ENCODE data around the gene SPATS2.
"Not testable (repeated sequence)": the region's sequence is repeated elsewhere in the genome, so short reads cannot be mapped to it uniquely, and the experiment has no call there.

The SPATS2 gene

DNA sequence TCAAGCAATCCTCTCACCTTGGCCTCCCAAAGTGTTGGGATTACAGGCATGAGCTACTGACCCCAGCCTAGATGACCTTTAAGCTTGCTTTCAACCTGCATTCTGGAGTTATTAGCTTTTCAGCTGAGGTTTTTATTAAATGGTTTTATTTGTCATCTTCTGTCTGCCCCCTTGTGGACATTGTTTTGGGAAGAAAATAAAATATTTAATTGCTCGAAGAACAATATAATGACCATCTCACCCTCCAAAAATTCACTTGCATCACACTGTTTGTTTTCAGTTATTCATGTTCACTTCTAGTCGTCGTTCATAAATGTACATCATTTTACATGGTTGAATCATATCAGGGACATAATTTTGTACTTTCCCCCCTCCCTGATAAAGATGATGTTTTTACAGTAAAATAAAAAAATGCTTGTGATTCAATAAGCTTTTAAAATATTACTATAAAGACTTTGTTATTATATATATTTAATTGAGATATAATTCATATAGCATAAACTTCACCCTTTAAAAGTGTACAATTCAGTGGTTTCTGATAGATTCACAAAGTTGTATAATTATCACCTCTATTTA, 10.1 kb upstream of the SPATS2 start:
- DNase-seq, result no peak

DNA sequence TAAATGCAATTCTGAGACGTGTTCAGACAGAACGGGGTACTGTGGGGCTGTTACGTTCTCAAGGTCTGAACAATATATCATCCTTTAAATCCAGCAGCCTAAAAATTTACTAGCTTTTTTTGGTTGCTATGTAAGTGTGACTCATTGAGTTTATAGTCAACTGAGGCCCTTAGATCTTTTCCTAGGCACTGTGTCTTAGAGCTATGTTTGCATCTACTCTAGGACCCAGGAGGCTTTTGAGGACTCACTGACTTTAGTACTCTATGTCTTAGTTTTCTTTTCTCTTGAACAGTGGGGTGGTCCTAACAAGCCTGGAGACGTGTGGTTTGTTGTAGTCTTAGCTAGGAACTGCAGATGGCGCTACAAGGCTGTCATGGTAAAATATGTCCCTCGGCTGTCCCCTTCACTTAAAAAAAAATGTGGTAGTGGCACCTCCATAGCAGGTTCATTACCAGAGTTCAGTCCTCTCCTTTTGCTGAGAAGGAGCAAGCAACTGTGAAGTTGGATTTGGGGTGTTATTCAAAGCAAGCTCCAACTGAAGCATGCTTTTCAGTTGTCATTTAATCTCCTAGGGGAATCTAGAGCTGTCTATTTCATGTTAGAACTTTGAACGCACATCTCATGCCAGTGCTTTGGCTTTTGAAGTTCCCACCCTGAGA, 8.7 kb upstream of the SPATS2 start:
- peak in 1 of 2 donors; percentile 85 for DNase-seq

DNA sequence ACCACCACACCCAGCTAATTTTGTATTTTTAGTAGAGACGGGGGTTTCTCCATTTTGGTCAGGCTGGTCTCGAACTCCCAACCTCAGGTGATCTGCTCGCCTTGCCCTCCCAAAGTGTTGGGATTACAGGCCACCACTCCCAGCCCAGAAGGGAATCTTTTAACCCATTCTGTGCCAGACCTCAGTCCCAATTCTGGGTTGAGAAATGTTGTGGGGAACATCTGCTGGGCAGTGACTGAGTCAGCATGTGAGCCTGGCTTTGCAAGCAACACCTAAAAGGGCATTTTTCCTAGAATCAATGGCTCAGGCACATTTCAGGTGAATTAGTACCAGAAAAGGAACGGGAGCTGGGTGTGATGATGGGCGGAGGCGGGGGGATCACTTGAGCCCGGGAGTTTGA, 7.6 kb upstream of the SPATS2 start:
- no peak for DNase-seq

DNA sequence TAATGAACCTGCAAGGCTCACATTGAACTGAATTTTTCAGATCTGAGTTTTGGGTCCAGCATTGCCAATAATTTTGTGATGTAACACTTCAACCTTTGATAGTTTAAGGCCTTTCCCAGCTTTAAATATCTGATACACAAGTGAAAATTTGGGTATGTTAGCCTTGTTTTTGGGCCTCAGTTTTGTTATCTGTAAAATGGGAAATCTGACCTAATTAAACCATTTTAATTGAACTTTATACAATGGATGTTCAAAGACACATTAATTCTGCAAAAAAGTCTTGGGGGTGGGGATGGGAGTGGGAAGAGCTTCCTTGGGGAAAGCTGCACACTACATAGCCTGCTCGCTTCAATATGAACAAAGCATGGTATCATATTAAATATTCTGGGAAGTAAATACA, 5.2 kb upstream of the SPATS2 start:
- DNase-seq, result no peak

DNA sequence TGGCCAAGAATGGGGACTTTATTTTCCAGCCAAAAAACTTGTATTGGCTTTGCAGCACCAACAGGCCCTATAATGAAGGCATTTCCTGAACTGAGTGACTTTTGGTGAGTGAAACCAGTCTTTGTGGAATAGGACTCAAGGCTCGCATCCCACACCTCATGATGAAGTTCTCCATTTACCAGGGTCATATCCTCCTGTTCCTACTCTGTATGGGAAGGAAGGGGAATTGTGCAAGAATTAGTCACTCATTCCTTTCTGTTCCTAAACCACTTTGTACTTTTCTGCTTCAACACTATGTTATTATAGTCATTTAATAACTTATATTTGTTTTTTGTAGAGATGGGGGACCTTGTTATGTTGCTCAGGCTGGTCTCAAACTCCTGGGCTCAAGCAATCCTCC, 2.3 kb upstream of the SPATS2 start:
- no peak for DNase-seq

DNA sequence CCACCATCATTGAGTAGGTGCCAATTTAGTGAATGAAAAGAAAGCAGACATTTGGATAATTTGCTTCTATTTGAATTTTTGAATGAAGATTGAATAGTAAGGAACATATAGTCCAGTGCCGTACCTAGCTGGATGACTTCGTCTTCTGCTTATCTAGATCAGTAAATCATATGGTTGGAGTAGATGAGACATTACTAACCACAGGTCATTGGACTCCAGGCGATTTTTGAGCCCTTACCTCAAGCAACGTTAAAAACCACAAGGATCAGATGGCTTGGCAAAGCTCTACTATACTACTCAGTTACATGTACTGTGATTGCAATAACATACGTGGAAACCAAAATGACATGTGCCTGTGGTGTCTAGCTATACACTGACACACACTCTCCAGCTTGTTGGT, 1.7 kb upstream of the SPATS2 start:
- no peak for DNase-seq

DNA sequence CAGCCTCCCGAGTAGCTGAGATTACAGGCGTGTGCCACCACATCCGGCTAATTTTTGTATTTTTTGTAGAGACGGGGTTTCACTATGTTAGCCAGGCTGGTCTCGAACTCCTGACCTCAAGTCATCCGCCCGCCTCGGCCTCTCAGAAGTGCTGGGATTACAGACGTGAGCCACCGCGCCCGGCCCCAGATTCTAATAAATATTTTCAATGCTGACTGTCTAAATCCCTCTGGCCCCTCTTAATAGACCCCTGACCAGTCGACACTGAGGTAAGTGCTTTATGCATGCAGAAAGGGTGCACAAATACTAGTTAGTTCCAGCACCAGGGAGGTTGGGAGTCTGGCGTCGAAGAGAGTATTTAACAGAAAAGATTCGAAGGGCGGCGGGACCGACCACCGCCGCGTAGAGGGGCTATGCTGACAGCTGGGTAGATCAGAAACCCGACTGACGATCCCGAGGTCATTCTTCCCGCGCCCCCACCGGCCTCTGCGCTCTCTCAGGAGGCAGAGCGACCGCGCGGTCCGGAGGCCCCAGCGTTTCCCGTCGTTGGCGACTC, 1.1 kb upstream of the SPATS2 start:
- no peak for DNase-seq

DNA sequence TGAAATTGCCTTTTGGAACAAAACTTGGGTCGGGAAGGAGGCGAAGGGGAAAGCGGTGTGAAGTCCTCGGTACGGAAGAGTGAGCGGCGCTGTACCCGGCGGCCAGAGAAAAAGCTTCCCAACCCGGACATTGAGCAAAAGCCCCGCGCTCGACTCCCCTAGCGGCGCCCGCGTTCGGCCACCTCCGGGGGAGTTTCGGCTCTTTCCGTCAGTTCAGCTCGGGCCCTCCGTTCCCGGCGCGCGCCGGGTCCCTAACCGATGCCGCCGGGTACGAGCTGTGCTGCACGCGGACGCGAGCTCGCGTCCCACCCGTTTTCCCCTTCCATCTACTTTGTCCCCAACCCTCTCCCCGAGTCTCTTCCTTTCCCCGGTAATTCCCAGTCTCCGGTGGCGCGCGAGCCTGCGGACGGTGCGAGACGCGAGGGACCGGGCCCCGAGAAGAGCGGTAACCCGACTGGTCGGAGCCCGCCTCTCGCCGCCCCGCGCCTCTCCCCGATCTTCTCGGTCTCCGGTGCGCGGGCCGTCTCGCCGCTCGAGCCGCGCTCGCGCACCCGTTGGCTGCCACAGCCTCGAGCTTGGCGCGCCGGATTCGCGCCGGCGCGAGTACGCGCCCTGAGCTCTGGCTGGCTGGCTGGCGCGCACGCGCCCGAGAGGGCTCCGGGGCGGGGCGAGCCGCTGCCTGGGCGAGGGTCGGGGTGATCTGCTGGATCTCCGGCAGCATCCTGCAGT, 446 bp upstream of the SPATS2 start:
- DNase-seq, result peak; percentile 79 to 83

DNA sequence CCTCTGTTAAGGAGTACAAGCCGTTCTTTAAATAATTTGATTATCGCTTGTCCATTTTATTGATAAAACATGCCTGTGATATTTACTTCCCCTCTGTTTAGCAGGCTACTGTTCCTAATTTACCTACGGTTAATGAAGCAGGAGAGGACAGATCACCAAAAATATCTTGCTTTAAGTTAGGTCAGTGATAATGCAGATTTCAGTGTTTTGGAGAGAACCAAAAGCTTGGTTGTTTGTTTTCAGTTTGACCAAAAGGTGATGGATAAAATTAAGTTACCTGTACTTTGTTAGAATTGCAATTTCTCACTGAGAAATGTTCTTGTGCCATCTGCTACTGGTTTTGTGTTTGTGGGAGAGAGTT, 958 bp downstream of the SPATS2 start:
- DNase-seq, result no peak

DNA sequence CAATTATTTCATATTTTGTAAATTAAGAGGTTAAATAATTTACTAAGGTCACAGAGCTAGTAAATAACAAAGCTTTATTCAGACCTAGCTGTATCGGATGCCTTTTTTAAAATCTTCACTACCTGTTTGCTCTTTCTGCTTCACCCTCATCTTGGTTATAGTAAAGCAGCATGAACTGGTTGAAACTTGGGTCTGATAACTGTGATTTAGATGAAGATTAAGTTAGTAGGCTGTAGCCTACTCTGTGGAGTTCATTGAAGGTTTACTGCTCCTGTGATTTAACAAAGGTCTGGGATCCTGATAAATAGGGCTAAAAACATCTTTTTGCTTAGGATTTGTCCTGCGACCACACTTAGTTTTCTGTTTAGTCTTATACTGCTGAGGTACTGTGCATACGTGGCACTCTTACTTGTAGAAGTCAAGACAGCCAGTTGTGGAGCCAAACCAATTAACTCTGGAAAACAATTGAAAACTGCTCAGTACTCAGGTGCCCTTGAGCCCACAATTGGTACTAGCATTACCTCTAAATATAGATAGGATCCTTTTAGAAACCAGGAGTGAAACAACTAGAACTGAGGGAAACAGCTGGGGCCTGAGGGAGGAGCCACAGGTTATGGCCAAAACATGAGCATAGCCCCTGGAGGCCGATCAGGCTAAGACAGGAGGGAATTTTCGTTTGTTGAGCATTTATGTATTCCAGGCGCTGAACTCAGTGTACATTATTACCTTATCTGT, 2.3 kb downstream of the SPATS2 start:
- DNase-seq, result peak in 1 of 2 donors; percentile 57

DNA sequence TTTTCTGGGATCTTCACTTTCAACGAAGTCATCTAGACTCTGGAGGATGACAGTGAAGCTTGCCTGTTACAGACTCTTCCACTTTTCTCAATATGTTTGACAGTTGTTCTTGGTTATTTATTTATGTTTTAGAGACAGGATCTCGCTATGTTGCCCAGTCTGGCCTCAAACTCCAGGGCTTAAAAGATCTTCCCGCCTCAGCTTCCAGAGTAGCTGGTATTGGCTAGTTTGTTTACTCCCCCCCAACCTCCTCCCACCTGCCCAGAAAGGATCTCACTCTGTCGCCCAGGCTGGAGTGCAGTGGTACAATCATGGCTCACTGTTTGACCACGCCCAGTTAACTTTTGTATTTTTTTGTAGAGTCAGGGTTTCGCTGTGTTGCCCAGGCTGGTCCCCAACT, 3.3 kb downstream of the SPATS2 start:
- DNase-seq, result no peak

DNA sequence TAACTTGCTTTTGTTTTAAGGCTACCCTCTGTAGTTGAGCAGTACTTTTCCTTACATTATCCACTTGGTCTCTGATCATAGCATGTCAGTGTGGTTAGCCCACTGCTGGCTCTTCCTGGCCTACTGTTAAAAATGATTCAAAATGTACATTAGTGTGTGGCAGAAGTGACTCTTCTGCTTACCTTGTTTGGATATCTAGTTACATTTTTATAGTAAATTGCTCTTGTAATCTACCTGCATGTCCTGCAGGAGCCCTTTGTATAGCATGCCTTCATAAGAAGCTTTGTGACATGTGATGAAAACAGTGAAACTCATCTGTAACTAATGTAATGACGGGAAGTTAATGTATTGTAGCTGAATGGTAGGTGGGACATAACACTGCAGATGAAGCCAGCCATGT, 8.1 kb downstream of the SPATS2 start:
- no peak for DNase-seq

DNA sequence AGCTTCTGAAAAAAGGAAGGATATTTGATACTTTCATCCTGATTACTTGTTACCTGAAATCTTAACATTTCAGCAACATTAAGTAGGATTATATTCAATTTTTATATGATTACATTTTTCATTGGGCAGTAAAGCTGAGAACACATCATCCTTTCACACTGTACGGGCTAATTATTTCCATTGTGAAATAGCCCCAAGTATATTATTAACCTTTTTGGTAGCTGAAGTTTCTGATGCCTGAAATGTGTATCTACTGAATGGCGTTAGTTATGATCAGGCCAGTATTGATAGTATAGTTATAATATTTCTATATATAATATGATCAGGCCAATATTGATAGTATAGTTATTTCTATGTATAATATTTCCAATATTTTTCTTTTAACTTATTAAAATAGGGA, 10.1 kb downstream of the SPATS2 start:
- no peak for DNase-seq

DNA sequence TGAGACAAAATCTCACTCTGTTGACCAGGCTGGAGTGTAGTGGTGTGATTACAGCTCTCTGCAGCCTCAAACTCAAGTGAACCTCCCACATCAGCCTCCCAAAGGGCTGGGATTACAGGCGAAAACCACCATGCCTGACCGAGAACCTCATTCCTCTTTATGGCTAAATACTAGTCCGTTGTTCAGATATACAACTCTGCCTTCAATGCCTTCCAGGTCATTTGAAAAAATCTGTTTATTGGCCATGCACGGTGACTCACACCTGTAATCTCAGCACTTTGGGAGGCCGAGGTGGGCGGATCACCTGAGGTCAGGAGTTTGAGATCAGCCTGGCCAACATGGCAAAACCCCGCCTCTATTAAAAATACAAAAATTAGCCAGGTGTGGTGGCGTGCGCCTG, 12.9 kb downstream of the SPATS2 start:
- not testable (repeated sequence) for DNase-seq

DNA sequence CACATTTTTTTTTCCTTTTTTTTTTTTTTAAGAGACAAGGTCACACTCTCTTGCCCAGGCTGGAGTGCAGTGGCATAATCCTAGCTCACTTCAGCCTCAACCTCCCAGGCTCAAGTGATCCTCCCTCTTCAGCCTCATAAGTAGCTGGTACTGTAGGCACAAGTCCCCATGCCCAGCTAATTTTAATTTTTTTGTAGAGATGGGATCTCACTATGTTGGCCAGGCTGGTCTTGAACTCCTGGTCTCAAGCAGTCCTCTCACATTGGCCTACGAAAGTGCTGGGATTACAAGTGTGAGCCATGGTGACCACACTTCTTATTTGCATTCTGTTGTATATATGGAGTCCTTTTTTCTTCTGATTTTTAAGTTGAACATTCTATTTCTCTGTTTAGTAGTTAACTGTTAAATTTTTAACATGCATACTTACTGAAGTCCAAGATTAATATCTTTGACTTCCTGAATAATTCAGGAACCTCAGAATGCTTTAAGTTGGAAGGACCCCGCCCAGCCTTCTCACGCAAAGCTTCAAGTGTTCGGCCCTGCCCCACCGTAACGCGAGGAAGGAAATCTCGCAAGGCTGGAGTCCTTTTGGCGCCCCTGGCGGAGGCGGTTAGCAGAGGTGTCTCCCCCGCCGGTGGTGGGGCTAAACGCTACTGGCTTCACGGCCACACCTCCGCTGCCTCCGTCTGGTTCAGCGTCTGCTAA, 21.6 kb downstream of the SPATS2 start:
- peak in 1 of 2 donors; percentile 42 for DNase-seq

DNA sequence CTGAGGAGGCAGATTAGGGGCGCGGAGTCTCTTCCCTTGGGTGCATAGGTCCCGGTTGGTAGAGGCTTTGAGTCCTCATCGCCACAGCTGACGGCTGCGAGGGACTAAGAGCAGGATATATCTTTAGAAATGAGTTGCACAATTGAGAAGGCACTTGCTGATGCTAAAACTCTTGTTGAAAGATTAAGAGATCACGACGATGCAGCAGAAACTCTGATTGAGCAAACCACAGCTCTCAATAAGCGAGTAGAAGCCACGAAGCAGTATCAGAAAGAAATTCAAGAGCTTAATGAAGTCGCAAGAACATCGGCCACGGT, 22.1 kb downstream of the SPATS2 start:
- no peak for DNase-seq

DNA sequence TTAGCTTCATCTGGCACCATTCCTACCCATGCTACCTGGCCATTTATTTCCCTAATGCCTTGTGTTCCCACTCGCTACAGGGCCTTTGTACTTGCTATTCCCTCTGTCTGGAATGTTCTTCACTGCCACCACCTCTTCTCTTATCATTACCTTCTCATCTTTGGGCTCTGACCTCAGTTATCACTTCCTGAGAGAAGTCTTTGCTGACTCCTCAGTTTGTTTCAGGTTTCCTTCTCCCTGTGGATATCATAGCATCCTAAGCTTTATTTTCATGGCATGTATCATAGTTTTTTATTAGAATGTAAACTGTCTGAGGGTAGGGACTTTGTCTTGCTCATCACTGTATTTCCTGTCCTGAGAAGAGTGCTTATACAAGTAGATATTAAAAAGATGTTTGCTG, 29.7 kb downstream of the SPATS2 start:
- no peak for DNase-seq

DNA sequence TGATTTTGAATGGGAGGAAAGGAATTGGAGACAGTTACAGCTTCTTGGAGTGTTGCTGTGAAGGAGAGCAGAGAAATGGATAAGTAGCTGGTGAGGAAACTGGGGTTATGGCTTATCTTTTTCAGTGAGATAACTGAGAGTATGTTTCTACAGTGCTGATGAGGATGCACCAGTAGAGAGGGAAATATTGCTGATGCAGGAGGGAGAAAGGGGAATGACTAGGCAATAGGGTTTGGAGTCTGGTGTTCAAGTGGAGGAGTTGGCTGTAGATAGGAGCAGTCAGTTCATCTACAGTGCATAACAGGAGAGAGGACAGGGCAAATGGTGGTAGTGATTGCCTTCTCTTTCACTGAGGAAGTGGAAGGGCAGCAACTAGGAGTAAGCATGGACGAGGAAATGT, 33.0 kb downstream of the SPATS2 start:
- no peak for DNase-seq

DNA sequence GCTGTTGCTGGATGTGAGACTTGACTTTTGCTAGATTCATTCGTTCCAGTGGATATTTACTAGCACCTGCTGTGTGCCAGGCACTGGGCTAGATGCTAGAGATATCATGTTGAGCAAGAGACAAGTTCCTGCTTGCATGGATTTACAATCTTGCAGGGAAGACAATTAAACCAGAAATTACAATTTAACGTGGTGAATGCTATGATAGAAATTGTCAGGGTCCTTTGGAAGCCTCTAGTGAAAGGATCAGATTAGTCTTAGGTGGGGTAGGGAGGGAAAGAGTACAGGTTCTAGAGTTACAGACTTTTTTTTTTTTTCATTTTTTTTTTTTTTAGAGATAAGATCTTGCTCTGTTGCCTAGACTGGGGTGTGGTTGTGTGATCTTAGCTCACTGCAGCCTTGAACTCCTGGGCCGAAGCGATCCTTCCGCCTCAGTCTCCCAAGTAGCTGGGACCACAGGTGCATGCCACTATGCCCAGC, 36.7 kb downstream of the SPATS2 start:
- no peak for DNase-seq

DNA sequence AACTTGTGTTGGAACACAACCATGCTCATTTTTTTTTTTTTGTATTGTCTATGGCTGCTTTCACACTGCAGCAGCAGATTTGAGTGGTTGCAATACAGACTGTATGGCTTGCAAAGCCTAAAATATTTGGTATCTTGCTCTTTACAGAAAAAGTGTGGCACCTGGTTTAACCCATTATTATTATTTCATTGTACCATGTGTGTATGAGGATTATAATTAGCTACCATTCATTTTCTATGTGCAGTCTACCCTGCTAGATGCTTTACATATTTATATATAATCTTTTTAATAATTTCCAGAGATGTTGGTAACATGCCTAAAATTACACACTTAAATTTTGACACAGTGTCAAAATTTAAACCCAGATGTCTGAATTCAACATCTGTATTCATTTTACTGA, 37.7 kb downstream of the SPATS2 start:
- DNase-seq, result no peak

DNA sequence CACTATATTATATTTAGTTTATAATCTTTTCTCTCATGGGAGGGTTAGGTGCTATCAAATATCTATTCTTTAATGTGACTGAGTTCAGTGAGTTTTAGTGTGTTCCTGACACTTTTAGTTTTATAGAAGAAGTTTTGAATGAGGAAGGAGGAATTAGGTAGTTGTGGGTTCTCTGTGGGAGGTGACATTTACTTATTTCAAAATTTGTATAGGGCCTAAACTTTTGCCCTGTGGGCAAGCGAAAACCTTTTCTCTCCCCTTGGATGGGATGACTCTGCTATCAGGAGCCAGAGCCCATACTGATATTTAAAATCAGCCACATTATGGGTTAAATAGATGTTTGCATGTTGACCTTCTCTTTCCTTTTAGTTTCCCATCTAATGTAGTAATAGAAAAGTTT, 43.6 kb downstream of the SPATS2 start:
- DNase-seq, result no peak

DNA sequence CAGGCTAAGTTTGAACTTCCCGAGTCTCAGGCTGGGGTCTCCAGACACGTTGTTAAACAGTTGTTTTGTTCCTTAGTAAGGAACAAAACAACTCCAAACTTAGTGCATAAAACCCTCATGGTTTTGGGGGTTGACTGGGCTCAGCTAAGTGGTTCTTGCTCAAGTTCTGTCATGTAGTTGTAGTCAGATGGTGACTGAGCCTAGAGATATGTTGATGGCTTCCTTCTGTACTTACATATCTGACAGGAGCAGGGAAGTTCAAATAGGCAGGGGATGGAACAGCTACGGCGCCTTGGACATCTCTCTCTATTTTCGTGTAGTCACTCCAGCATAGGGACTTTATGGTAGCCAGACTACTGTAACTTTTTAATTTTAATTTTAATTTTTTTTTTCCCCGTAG, 45.7 kb downstream of the SPATS2 start:
- DNase-seq, result no peak

DNA sequence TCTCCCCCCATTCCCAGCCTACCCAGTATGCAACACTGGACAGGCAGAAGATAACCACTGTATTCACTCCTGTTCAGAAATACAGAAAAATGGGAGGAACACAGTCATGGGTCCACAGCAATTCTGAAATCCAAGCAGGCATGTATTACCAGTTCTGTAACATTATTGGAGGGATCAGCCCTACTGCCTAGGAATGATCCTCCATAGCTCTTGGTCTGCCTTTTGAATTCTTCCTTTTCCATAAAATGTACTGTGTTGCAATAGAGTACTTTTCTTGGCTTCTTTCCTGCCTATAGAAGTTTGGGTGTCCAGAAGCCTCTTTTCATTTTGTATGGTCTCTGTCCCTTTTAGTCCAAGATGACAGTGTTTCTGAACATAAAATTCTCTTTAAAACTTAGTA, 46.5 kb downstream of the SPATS2 start:
- DNase-seq, result no peak

All from bone marrow (tissue), 2 donors.